Measurements from ENCODE around the gene PPHLN1.

GRCh38 chr12:42410340-42410739, 84.4 kb downstream of the PPHLN1 start:
- TF ChIP-seq TAF1 (IDR thresholded peaks at IDR 0.05; ENCODE audit: borderline replicate concordance, insufficient read depth, low read length) = no peak
- TF ChIP-seq FOXP2 (optimal IDR thresholded peaks at IDR 0.05; ENCODE audit: borderline replicate concordance, extremely low read depth, extremely low read length, insufficient read depth) = no peak
- TF ChIP-seq POLR2AphosphoS5 (IDR thresholded peaks at IDR 0.05; ENCODE audit: low read depth, low read length) = no peak
- TF ChIP-seq REST (IDR thresholded peaks at IDR 0.05; ENCODE audit: insufficient read depth in 1 of 2, low read depth in 2 of 2, low read length in 2 of 2) = no peak

All from PFSK-1 (cell line).